ENCODE results near the gene RGPD3. TPM values are rescaled to one million over a fixed set of nuclear protein-coding genes. Genes with fewer than 3 reads are reported as not detected.

Gene RGPD3
- polyA plus RNA-seq, 3 donors from 2014 or later: 0.06 to 0.09 TPM; not detected in 1

- Mint-ChIP-seq H3K4me1 (no peaks in the 10 kb centered on the region), H3K9me3 (no peaks in the 10 kb centered on the region), H3K4me3 (no peak overlapping the region), H3K36me3 (no peaks in the 10 kb centered on the region), H3K27me3 (ENCODE audit: low read depth in 3 of 3) (peaks cover 0 to 3% (median 2%) of the 10 kb centered on the region in 3 donors), H3K27ac (no peak overlapping the region)
- no peak for DNase-seq
Measured at GRCh38 chr2:106342831-106343251, 125.4 kb downstream of the RGPD3 start.

- Mint-ChIP-seq H3K4me1 (no peaks in the 10 kb centered on the region), H3K27ac (no peak overlapping the region), H3K9me3 (no peaks in the 10 kb centered on the region), H3K27me3 (ENCODE audit: low read depth in 3 of 3) (peaks cover 0 to 3% (median 2%) of the 10 kb centered on the region in 3 donors), H3K4me3 (no peak overlapping the region), H3K36me3 (no peaks in the 10 kb centered on the region)
- DNase-seq: no peak
Measured at GRCh38 chr2:106341666-106342065, 126.5 kb downstream of the RGPD3 start.

Other genes starting within 250 kb of the RGPD3 start
- gene CD8B2, start 19.0 kb upstream of the RGPD3 start, polyA plus RNA-seq: under 1 TPM in 2 of 3 donors, not detected in 1; 0.43 to 0.52 TPM